ENCODE measurements around the gene OXSM. TPM values are rescaled to one million over a fixed set of nuclear protein-coding genes. Genes with fewer than 3 reads are reported as not detected.

Gene OXSM
- total and polyA plus RNA-seq, 2 experiments from 2014 or later: 1.3 to 2.2 TPM

DNA sequence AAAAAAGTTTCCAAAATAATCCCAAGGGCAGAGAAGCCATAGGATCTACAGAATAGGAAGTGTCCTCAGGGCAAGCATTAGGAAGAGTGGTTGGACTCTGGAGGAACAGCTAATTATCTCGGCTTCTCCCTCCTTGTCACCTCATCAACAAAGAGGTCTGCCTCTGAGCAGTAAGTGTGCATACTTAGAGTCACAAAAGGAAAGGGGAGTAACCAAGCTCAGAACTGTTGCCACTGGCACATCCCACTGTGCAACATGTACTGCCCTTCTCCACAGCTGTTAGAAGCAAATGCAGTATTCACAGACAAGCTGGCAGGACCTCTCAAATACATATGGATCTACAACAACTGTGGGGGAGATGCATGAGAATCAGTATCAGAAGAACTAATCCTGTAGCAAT is 38.2 kb upstream of the OXSM start (continued):
- TF ChIP-seq, protein P1, sequence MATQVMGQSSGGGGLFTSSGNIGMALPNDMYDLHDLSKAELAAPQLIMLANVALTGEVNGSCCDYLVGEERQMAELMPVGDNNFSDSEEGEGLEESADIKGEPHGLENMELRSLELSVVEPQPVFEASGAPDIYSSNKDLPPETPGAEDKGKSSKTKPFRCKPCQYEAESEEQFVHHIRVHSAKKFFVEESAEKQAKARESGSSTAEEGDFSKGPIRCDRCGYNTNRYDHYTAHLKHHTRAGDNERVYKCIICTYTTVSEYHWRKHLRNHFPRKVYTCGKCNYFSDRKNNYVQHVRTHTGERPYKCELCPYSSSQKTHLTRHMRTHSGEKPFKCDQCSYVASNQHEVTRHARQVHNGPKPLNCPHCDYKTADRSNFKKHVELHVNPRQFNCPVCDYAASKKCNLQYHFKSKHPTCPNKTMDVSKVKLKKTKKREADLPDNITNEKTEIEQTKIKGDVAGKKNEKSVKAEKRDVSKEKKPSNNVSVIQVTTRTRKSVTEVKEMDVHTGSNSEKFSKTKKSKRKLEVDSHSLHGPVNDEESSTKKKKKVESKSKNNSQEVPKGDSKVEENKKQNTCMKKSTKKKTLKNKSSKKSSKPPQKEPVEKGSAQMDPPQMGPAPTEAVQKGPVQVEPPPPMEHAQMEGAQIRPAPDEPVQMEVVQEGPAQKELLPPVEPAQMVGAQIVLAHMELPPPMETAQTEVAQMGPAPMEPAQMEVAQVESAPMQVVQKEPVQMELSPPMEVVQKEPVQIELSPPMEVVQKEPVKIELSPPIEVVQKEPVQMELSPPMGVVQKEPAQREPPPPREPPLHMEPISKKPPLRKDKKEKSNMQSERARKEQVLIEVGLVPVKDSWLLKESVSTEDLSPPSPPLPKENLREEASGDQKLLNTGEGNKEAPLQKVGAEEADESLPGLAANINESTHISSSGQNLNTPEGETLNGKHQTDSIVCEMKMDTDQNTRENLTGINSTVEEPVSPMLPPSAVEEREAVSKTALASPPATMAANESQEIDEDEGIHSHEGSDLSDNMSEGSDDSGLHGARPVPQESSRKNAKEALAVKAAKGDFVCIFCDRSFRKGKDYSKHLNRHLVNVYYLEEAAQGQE (IDR thresholded peaks at IDR 0.05; ENCODE audit: unreplicated experiment): no peak
- no peak for TF ChIP-seq CREB1 (CRISPR knock-in tag; IDR thresholded peaks at IDR 0.05; ENCODE audit: low read depth)
- no peak for TF ChIP-seq JUNB (IDR thresholded peaks at IDR 0.05; ENCODE audit: unreplicated experiment)
- no peak for TF ChIP-seq ZNF114 (CRISPR knock-in tag; IDR thresholded peaks at IDR 0.05)
- no peak for TF ChIP-seq EZH2phosphoT487 (IDR thresholded peaks at IDR 0.05; ENCODE audit: unreplicated experiment)
- TF ChIP-seq, protein P2, sequence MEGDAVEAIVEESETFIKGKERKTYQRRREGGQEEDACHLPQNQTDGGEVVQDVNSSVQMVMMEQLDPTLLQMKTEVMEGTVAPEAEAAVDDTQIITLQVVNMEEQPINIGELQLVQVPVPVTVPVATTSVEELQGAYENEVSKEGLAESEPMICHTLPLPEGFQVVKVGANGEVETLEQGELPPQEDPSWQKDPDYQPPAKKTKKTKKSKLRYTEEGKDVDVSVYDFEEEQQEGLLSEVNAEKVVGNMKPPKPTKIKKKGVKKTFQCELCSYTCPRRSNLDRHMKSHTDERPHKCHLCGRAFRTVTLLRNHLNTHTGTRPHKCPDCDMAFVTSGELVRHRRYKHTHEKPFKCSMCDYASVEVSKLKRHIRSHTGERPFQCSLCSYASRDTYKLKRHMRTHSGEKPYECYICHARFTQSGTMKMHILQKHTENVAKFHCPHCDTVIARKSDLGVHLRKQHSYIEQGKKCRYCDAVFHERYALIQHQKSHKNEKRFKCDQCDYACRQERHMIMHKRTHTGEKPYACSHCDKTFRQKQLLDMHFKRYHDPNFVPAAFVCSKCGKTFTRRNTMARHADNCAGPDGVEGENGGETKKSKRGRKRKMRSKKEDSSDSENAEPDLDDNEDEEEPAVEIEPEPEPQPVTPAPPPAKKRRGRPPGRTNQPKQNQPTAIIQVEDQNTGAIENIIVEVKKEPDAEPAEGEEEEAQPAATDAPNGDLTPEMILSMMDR (conservative IDR thresholded peaks at IDR 0.05; ENCODE audit: low read depth in 2 of 2): no peak
- TF ChIP-seq ETS1 (IDR thresholded peaks at IDR 0.05): no peak
- TF ChIP-seq POLR2AphosphoS5 (IDR thresholded peaks at IDR 0.05; ENCODE audit: low read depth): no peak
- TF ChIP-seq EZH2 (IDR thresholded peaks at IDR 0.05; ENCODE audit: low read depth, unreplicated experiment): no peak

DNA sequence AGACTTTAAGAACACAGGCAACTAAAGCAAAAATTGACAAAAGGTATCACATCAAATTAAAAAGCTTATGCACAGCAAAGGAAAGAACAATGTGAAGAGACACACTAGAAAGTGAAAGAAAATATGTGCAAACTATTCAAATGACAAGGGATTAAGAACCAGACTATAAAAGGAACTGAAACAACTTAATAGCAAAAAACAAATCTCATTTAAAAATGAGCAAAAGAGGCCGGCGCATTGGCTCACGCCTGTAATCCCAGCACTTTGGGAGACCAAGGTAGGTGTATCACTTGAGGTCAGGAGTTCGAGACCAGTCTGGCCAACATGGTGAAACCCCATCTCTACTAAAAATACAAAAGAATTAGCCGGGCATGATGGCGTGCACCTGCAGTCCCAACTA is 21.0 kb upstream of the OXSM start:
- Histone ChIP-seq H4K20me1 (replicated peaks; ENCODE audit: insufficient read depth) (0 out of 2 replicates have a peak, but pooled peaks cover 6% of the 10 kb centered on the region), H3K27me3 (ENCODE audit: insufficient read depth) (no peaks in the 10 kb centered on the region), H2AFZ (no peak overlapping the region), H3K4me1 (ENCODE audit: insufficient read depth) (no peaks in the 10 kb centered on the region), H3F3A (replicated peaks; ENCODE audit: low read depth) (no peaks in the 10 kb centered on the region), H3K4me3 (no peak overlapping the region), H3K9me2 (ENCODE audit: insufficient read depth) (no peaks in the 10 kb centered on the region), H3K4me2 (no peak overlapping the region), H3K79me2 (replicated peaks; ENCODE audit: insufficient read depth) (peaks cover 10% of the 10 kb centered on the region), H3K27ac (ENCODE audit: low read depth) (no peak overlapping the region), H3K36me3 (ENCODE audit: insufficient read depth) (peaks cover 13% of the 10 kb centered on the region; the same call in 1 of the 2 replicates)
- no peak for ATAC-seq
- Mint-ChIP-seq H3K27me3 (ENCODE audit: insufficient read depth, low read depth, poor library complexity) (peaks cover 4% of the 10 kb centered on the region), H3K9me3 (peaks cover 19% of the 10 kb centered on the region; the same call in 2 of the 3 replicates), H3K4me1 (no peaks in the 10 kb centered on the region), H3K27ac (no peak overlapping the region), H3K4me3 (no peak overlapping the region), H3K36me3 (ENCODE audit: low read depth) (peaks cover 39% of the 10 kb centered on the region)
- no peak for DNase-seq (ENCODE audit: low spot score)
- TF ChIP-seq CREB1 (CRISPR knock-in tag; IDR thresholded peaks at IDR 0.05; ENCODE audit: low read depth) (no peak), ETS1 (IDR thresholded peaks at IDR 0.05) (no peak), POLR2AphosphoS5 (IDR thresholded peaks at IDR 0.05; ENCODE audit: low read depth) (no peak)
